Calu3 (cell line): ENCODE results near the gene GREB1L. TPM values are rescaled to one million over a fixed set of nuclear protein-coding genes. Genes with fewer than 3 reads are reported as not detected.

Experiments
- BruUV-seq: library from RNA; stranded (reverse); fragments of 400-500 nt; replicated peaks from 2 replicates; lab custom pipeline; 2021; lab: Mats Ljungman, UMichigan
- CTCF ChIA-PET: fragments of 300-600 bp; sonication (Branson Sonifier 250); formaldehyde crosslinking; loops from one replicate; lab custom pipeline; 2022; ENCODE audit warnings: antibody characterized with exemption; lab: Charles Lee
- DNase-seq: peaks from one replicate; pipeline ENCODE4 v3.0.0; 2022
- H3K27ac Mint-ChIP-seq: one replicate; pipeline ENCODE4 v1.8.0; 2022; ENCODE audit warnings: mixed read lengths; ENCODE audit not compliant: unreplicated experiment
- H3K27me3 Mint-ChIP-seq: one replicate; pipeline ENCODE4 v1.8.0; 2022; ENCODE audit warnings: mixed read lengths; ENCODE audit not compliant: unreplicated experiment
- H3K36me3 Mint-ChIP-seq: one replicate; pipeline ENCODE4 v1.8.0; 2022; ENCODE audit warnings: mild to moderate bottlenecking, moderate library complexity, mixed read lengths; ENCODE audit not compliant: insufficient read depth, unreplicated experiment
- H3K4me1 Mint-ChIP-seq: one replicate; pipeline ENCODE4 v1.8.0; 2022; ENCODE audit warnings: mild to moderate bottlenecking, low read depth, mixed read lengths; ENCODE audit not compliant: unreplicated experiment
- H3K4me3 Mint-ChIP-seq: one replicate; pipeline ENCODE4 v1.8.0; 2022; ENCODE audit warnings: mild to moderate bottlenecking, low read depth, moderate library complexity, mixed read lengths; ENCODE audit not compliant: unreplicated experiment
- H3K9me3 Mint-ChIP-seq: one replicate; pipeline ENCODE4 v1.8.0; 2022; ENCODE audit warnings: low read depth, mixed read lengths; ENCODE audit not compliant: unreplicated experiment
- CTCF ChIP-seq: fragments of 200-600 bp; IDR thresholded peaks from one replicate; pipeline ENCODE4 v1.8.0; 2022; ENCODE audit warnings: antibody characterized with exemption; ENCODE audit not compliant: unreplicated experiment
- intact Hi-C: fragments of 100-400 bp; cut with micrococcal nuclease; formaldehyde crosslinking; loops from one replicate; pipeline ENCODE4 v1.10.0; 2022; ENCODE audit not compliant: unreplicated experiment
- total RNA-seq: library from RNA; stranded (reverse); gene quantifications from 2 replicates; pipeline ENCODE4 v1.2.3, GENCODE V29; 2022

The GREB1L gene
- total RNA-seq, 1 experiment from 2014 or later = 3.8 TPM

- H3K27me3 Mint-ChIP-seq = no peaks in the 10 kb centered on the region
- peaks cover 18% of the 10 kb centered on the region for H3K4me1 Mint-ChIP-seq
- H3K36me3 Mint-ChIP-seq = no peaks in the 10 kb centered on the region
- H3K4me3 Mint-ChIP-seq = no peak overlapping the region
- H3K27ac Mint-ChIP-seq = no peak overlapping the region
- intact Hi-C loops = loop anchor here (10.0 kb wide), 2 partner anchors 48 to 112 kb away; no protein-coding TSS in a partner anchor
- BruUV-seq = no TSS peak
- TF ChIP-seq CTCF = no peak
- no peaks in the 10 kb centered on the region for H3K9me3 Mint-ChIP-seq
- no peak for DNase-seq
- CTCF ChIA-PET = interaction anchor here (0.6 kb wide), 1 partner anchor 71 kb away, joined by 3 read pairs; no protein-coding TSS in a partner anchor
These were observed 20.9 kb downstream of the GREB1L start for GRCh38 chr18:21262979-21263378.

- Mint-ChIP-seq H3K27ac (no peak overlapping the region), H3K27me3 (no peaks in the 10 kb centered on the region), H3K9me3 (no peaks in the 10 kb centered on the region), H3K4me3 (no peak overlapping the region), H3K36me3 (no peaks in the 10 kb centered on the region), H3K4me1 (peaks cover 18% of the 10 kb centered on the region)
- BruUV-seq = no TSS peak
- CTCF ChIA-PET = interaction anchor here (0.6 to 0.9 kb wide), 3 partner anchors 73 to 261 kb away, joined by 3 to 5 read pairs (median 4); no protein-coding TSS in a partner anchor
- no peak for TF ChIP-seq CTCF
- intact Hi-C loops = loop anchor here (10.0 kb wide), 2 partner anchors 50 to 110 kb away; no protein-coding TSS in a partner anchor
- DNase-seq = peak; percentile 8
These were observed 22.6 kb downstream of the GREB1L start for GRCh38 chr18:21264651-21265050.

GRCh38 chr18:21265971-21266673 is 24.1 kb downstream of the GREB1L start:
- no peak overlapping the region for H3K27ac Mint-ChIP-seq
- intact Hi-C loops = loop anchor here (10.0 kb wide), 2 partner anchors 51 to 109 kb away; no protein-coding TSS in a partner anchor
- CTCF ChIA-PET = no interaction called here
- BruUV-seq = no TSS peak
- no peaks in the 10 kb centered on the region for H3K27me3 Mint-ChIP-seq
- no peak for DNase-seq
- H3K9me3 Mint-ChIP-seq = no peaks in the 10 kb centered on the region
- no peaks in the 10 kb centered on the region for H3K36me3 Mint-ChIP-seq
- no peak overlapping the region for H3K4me3 Mint-ChIP-seq
- TF ChIP-seq CTCF = no peak
- peaks cover 27% of the 10 kb centered on the region for H3K4me1 Mint-ChIP-seq

- CTCF ChIA-PET = no interaction called here
- Mint-ChIP-seq H3K4me1 (peaks cover 27% of the 10 kb centered on the region), H3K27ac (peak overlapping the region; percentile 2), H3K4me3 (no peak overlapping the region), H3K9me3 (no peaks in the 10 kb centered on the region), H3K27me3 (no peaks in the 10 kb centered on the region), H3K36me3 (no peaks in the 10 kb centered on the region)
- BruUV-seq = no TSS peak
- intact Hi-C loops = loop anchor here (10.0 kb wide), 2 partner anchors 53 to 107 kb away; no protein-coding TSS in a partner anchor
- DNase-seq = no peak
- TF ChIP-seq CTCF = no peak
These were observed 25.4 kb downstream of the GREB1L start for GRCh38 chr18:21267400-21267799.
